Chondrocyte (in vitro differentiated cells): ENCODE measurements around the gene RAPGEF6. TPM values are rescaled to one million over a fixed set of nuclear protein-coding genes. Genes with fewer than 3 reads are reported as not detected.
"Not testable (repeated sequence)": the region's sequence is repeated elsewhere in the genome, so short reads cannot be mapped to it uniquely, and the experiment has no call there.

Experiments
- DNase-seq: peaks from one replicate; pipeline ENCODE4 v3.0.0; 2021; ENCODE audit warnings: mixed read lengths, low spot score
- H3K27ac Mint-ChIP-seq: one replicate; pipeline ENCODE4 v1.8.0; 2021; ENCODE audit warnings: mild to moderate bottlenecking, moderate library complexity, mixed read lengths; ENCODE audit not compliant: unreplicated experiment
- H3K27me3 Mint-ChIP-seq: 2 replicates; pipeline ENCODE4 v1.8.0; 2021; ENCODE audit warnings: low read depth, mixed read lengths
- H3K36me3 Mint-ChIP-seq: 2 replicates; pipeline ENCODE4 v1.8.0; 2021; ENCODE audit warnings: low read depth, mixed read lengths
- H3K4me1 Mint-ChIP-seq: 2 replicates; pipeline ENCODE4 v1.8.0; 2021; ENCODE audit warnings: low read depth, mild to moderate bottlenecking, mixed read lengths
- H3K4me3 Mint-ChIP-seq: one replicate; pipeline ENCODE4 v1.8.0; 2021; ENCODE audit warnings: mild to moderate bottlenecking, moderate library complexity, mixed read lengths; ENCODE audit not compliant: unreplicated experiment
- H3K9me3 Mint-ChIP-seq: 2 replicates; pipeline ENCODE4 v1.8.0; 2021; ENCODE audit warnings: low read depth, mixed read lengths
- CTCF ChIP-seq: fragments of 200-600 bp; sonication (generic); IDR thresholded peaks from 2 replicates; pipeline ENCODE4 v1.5.0; 2021; ENCODE audit warnings: antibody characterized with exemption, mild to moderate bottlenecking, moderate library complexity
- total RNA-seq: library from RNA; stranded (reverse); gene quantifications from 3 replicates; pipeline ENCODE4 v1.2.1, GENCODE V29; 2021

RAPGEF6 gene
- total RNA-seq, 1 donor from 2014 or later: 13.6 TPM

- H3K4me3 Mint-ChIP-seq: no peak overlapping the region
- DNase-seq: no peak
- TF ChIP-seq CTCF: no peak
- peak overlapping the region; percentile 14 for H3K27ac Mint-ChIP-seq
- peaks cover 12% of the 10 kb centered on the region for H3K36me3 Mint-ChIP-seq
- H3K27me3 Mint-ChIP-seq: no peaks in the 10 kb centered on the region
- peaks cover 32% of the 10 kb centered on the region for H3K4me1 Mint-ChIP-seq
- no peaks in the 10 kb centered on the region for H3K9me3 Mint-ChIP-seq
Observed at GRCh38 chr5:131491749-131492148, 143.3 kb downstream of the RAPGEF6 start.

- H3K9me3 Mint-ChIP-seq: no peaks in the 10 kb centered on the region
- peaks cover 9% of the 10 kb centered on the region for H3K36me3 Mint-ChIP-seq
- H3K27ac Mint-ChIP-seq: peak overlapping the region; percentile 92
- TF ChIP-seq CTCF: no peak
- no peaks in the 10 kb centered on the region for H3K27me3 Mint-ChIP-seq
- DNase-seq: no peak
- H3K4me3 Mint-ChIP-seq: peak overlapping the region; percentile 19
- peaks cover 31% of the 10 kb centered on the region for H3K4me1 Mint-ChIP-seq
Observed at GRCh38 chr5:131488463-131488862, 146.6 kb downstream of the RAPGEF6 start.

GRCh38 chr5:131487371-131487770, 147.7 kb downstream of the RAPGEF6 start:
- H3K36me3 Mint-ChIP-seq, H3K27me3 Mint-ChIP-seq, H3K4me3 Mint-ChIP-seq, H3K9me3 Mint-ChIP-seq, DNase-seq, H3K27ac Mint-ChIP-seq: not testable (repeated sequence)
- peaks cover 28% of the 10 kb centered on the region for H3K4me1 Mint-ChIP-seq

GRCh38 chr5:131482617-131483016, 152.4 kb downstream of the RAPGEF6 start:
- no peak overlapping the region for H3K27ac Mint-ChIP-seq
- peaks cover 9% of the 10 kb centered on the region for H3K4me1 Mint-ChIP-seq
- H3K27me3 Mint-ChIP-seq: no peaks in the 10 kb centered on the region
- DNase-seq: no peak
- no peaks in the 10 kb centered on the region for H3K9me3 Mint-ChIP-seq
- no peak for TF ChIP-seq CTCF
- no peak overlapping the region for H3K4me3 Mint-ChIP-seq
- H3K36me3 Mint-ChIP-seq: peaks cover 11% of the 10 kb centered on the region

- Mint-ChIP-seq H3K27me3 (no peaks in the 10 kb centered on the region), H3K4me3 (no peak overlapping the region), H3K4me1 (peaks cover 11% of the 10 kb centered on the region), H3K36me3 (peaks cover 10% of the 10 kb centered on the region), H3K27ac (peak overlapping the region; percentile 65), H3K9me3 (no peaks in the 10 kb centered on the region)
- TF ChIP-seq CTCF: no peak
- DNase-seq: no peak
Observed at GRCh38 chr5:131481569-131481968, 153.5 kb downstream of the RAPGEF6 start.

GRCh38 chr5:131475541-131475941, 159.5 kb downstream of the RAPGEF6 start:
- H3K27ac Mint-ChIP-seq: peak overlapping the region; percentile 92
- H3K4me1 Mint-ChIP-seq: peaks cover 24% of the 10 kb centered on the region
- H3K9me3 Mint-ChIP-seq: no peaks in the 10 kb centered on the region
- peak overlapping the region; percentile 23 for H3K4me3 Mint-ChIP-seq
- peaks cover 5% of the 10 kb centered on the region for H3K36me3 Mint-ChIP-seq
- TF ChIP-seq CTCF: no peak
- DNase-seq: no peak
- no peaks in the 10 kb centered on the region for H3K27me3 Mint-ChIP-seq
